ENCODE results near the gene WAPL.

WAPL gene

GRCh38 chr10:86447432-86447831 lies 74.2 kb downstream of the WAPL start:
- TF ChIP-seq SIN3A (IDR thresholded peaks at IDR 0.05; ENCODE audit: borderline replicate concordance, insufficient read depth, low read length) (no peak), FOXP2 (optimal IDR thresholded peaks at IDR 0.05; ENCODE audit: borderline replicate concordance, extremely low read depth, extremely low read length, insufficient read depth) (no peak), POLR2AphosphoS5 (IDR thresholded peaks at IDR 0.05; ENCODE audit: low read depth, low read length) (no peak), REST (IDR thresholded peaks at IDR 0.05; ENCODE audit: insufficient read depth in 1 of 2, low read depth in 2 of 2, low read length in 2 of 2) (no peak), TAF1 (IDR thresholded peaks at IDR 0.05; ENCODE audit: borderline replicate concordance, insufficient read depth, low read length) (no peak)

DNA sequence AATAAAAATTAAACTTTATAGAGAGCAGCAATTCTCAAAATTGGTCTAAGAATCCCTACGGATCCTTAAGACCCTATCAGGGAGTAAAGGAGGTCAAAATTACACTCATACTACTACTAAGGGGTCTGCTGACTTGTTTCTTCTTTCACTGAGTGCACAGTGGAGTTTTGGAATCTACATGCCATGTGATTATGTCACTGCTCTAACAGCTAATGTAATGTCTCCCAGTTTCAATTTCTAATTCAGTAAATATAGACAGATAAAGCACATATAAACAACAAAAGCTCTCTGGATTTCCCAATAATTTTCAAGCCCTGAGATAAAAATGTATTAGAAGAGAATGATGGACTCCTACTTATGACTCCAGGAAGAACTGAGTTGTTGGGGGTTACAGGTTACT lies 74.6 kb downstream of the WAPL start:
- TF ChIP-seq TAF1 (IDR thresholded peaks at IDR 0.05; ENCODE audit: borderline replicate concordance, insufficient read depth, low read length) (no peak), FOXP2 (optimal IDR thresholded peaks at IDR 0.05; ENCODE audit: borderline replicate concordance, extremely low read depth, extremely low read length, insufficient read depth) (no peak), POLR2AphosphoS5 (IDR thresholded peaks at IDR 0.05; ENCODE audit: low read depth, low read length) (no peak), SIN3A (IDR thresholded peaks at IDR 0.05; ENCODE audit: borderline replicate concordance, insufficient read depth, low read length) (no peak), REST (IDR thresholded peaks at IDR 0.05; ENCODE audit: insufficient read depth in 1 of 2, low read depth in 2 of 2, low read length in 2 of 2) (no peak)

GRCh38 chr10:86446440-86446839 lies 75.2 kb downstream of the WAPL start:
- no peak for TF ChIP-seq SIN3A (IDR thresholded peaks at IDR 0.05; ENCODE audit: borderline replicate concordance, insufficient read depth, low read length)
- TF ChIP-seq POLR2AphosphoS5 (IDR thresholded peaks at IDR 0.05; ENCODE audit: low read depth, low read length) = no peak
- no peak for TF ChIP-seq REST (IDR thresholded peaks at IDR 0.05; ENCODE audit: insufficient read depth in 1 of 2, low read depth in 2 of 2, low read length in 2 of 2)
- TF ChIP-seq TAF1 (IDR thresholded peaks at IDR 0.05; ENCODE audit: borderline replicate concordance, insufficient read depth, low read length) = no peak
- TF ChIP-seq FOXP2 (optimal IDR thresholded peaks at IDR 0.05; ENCODE audit: borderline replicate concordance, extremely low read depth, extremely low read length, insufficient read depth) = no peak

DNA sequence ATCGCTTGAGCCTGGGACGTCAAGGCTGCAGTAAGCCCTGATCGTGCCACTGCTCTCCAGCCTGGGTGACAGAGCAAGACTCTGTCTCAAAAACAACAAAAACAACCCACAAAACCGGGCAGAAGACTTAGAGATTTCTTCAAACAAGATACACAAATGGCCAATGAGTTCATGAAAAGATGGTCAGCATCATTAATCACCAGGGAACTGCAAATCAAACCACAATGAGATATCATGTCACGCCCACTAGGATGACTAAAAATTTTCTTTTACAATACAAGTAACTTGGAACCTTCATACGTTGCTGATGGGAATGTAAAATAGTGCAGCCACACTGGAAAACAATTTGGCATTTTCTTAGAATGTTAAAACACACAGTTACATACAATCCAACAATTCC lies 77.7 kb downstream of the WAPL start:
- TF ChIP-seq REST (IDR thresholded peaks at IDR 0.05; ENCODE audit: insufficient read depth in 1 of 2, low read depth in 2 of 2, low read length in 2 of 2) (no peak), TAF1 (IDR thresholded peaks at IDR 0.05; ENCODE audit: borderline replicate concordance, insufficient read depth, low read length) (no peak), POLR2AphosphoS5 (IDR thresholded peaks at IDR 0.05; ENCODE audit: low read depth, low read length) (no peak), FOXP2 (optimal IDR thresholded peaks at IDR 0.05; ENCODE audit: borderline replicate concordance, extremely low read depth, extremely low read length, insufficient read depth) (no peak), SIN3A (IDR thresholded peaks at IDR 0.05; ENCODE audit: borderline replicate concordance, insufficient read depth, low read length) (no peak)

DNA sequence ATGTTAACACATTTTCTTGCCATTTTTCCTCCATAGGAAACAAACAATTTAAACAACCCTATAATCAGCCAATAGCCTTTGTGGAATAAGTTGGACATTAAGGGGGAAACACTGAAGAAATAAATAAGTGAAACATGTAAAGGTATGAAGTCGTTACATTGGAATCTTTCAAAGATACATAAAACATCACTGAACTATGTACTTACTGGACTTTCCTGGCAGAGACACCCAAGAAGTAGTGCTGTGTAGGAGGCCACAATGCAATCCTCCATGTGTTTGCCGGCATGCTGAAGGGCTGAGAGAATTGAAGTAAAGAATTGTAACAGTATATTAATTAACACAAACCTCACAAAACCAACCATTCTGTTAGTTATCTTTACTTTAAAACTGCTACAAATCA lies 78.5 kb downstream of the WAPL start:
- TF ChIP-seq TAF1 (IDR thresholded peaks at IDR 0.05; ENCODE audit: borderline replicate concordance, insufficient read depth, low read length) = no peak
- no peak for TF ChIP-seq REST (IDR thresholded peaks at IDR 0.05; ENCODE audit: insufficient read depth in 1 of 2, low read depth in 2 of 2, low read length in 2 of 2)
- TF ChIP-seq SIN3A (IDR thresholded peaks at IDR 0.05; ENCODE audit: borderline replicate concordance, insufficient read depth, low read length) = no peak
- TF ChIP-seq POLR2AphosphoS5 (IDR thresholded peaks at IDR 0.05; ENCODE audit: low read depth, low read length) = no peak
- TF ChIP-seq FOXP2 (optimal IDR thresholded peaks at IDR 0.05; ENCODE audit: borderline replicate concordance, extremely low read depth, extremely low read length, insufficient read depth) = no peak
